RWPE2 (cell line): ENCODE results near the gene AURKAIP1.

Source experiments
- ATAC-seq: fragments of 200-7000 bp; cut with Tn5 transposase; 3 replicates; pipeline ENCODE4 v1.9.1; 2021; ENCODE audit warnings: low read depth
- DNase-seq: peaks from one replicate; pipeline ENCODE4 v3.0.0-alpha.2; 2020; ENCODE audit warnings: low spot score
- H3K27ac ChIP-seq: fragments of 450-650 bp; 2 replicates; pipeline ENCODE4 v1.5.1; 2017; ENCODE audit warnings: mild to moderate bottlenecking; ENCODE audit not compliant: poor library complexity, severe bottlenecking
- H3K27me3 ChIP-seq: fragments of 250-450 bp; sonication (Bioruptor Pico); 2 replicates; pipeline ENCODE4 v1.5.1; 2021; ENCODE audit warnings: mild to moderate bottlenecking, moderate library complexity; ENCODE audit not compliant: insufficient read depth, poor library complexity, severe bottlenecking
- H3K36me3 ChIP-seq: fragments of 250-450 bp; sonication (Bioruptor Pico); 2 replicates; pipeline ENCODE4 v1.5.1; 2020; ENCODE audit warnings: low read depth, mild to moderate bottlenecking, moderate library complexity
- H3K4me1 ChIP-seq: fragments of 250-450 bp; sonication (Bioruptor Pico); 2 replicates; pipeline ENCODE4 v1.5.1; 2021; ENCODE audit warnings: mild to moderate bottlenecking, moderate library complexity; ENCODE audit not compliant: insufficient read depth, poor library complexity, severe bottlenecking
- H3K4me3 ChIP-seq: fragments of 250-450 bp; sonication (Bioruptor Pico); 2 replicates; pipeline ENCODE4 v1.5.1; 2021; ENCODE audit warnings: mild to moderate bottlenecking, moderate library complexity; ENCODE audit not compliant: severe bottlenecking
- H3K9me3 ChIP-seq: fragments of 250-450 bp; sonication (Bioruptor Pico); 2 replicates; pipeline ENCODE4 v1.5.1; 2021; ENCODE audit warnings: mild to moderate bottlenecking, moderate library complexity; ENCODE audit not compliant: severe bottlenecking
- CTCF ChIP-seq: fragments of 450-650 bp; IDR thresholded peaks from one replicate; pipeline ENCODE4 v1.5.1; 2017; ENCODE audit warnings: mild to moderate bottlenecking, moderate library complexity; ENCODE audit not compliant: poor library complexity, severe bottlenecking

AURKAIP1 gene

GRCh38 chr1:1325288-1326074 is 49.5 kb downstream of the AURKAIP1 start:
- Histone ChIP-seq H3K9me3 (no peaks in the 10 kb centered on the region), H3K4me3 (peak overlapping the region; percentile 100), H3K4me1 (no peaks in the 10 kb centered on the region), H3K27me3 (no peaks in the 10 kb centered on the region), H3K36me3 (peaks cover 10% of the 10 kb centered on the region), H3K27ac (peak overlapping the region; percentile 72)
- no peak for DNase-seq
- peak; percentile 16 for ATAC-seq
- TF ChIP-seq CTCF = no peak

GRCh38 chr1:1324524-1325287 is 50.3 kb downstream of the AURKAIP1 start, which contains the start of the genes CPTP and INTS11:
Gene CPTP, plus strand, starts transcription at chr1:1324802. Its CDS starts 2,109 bp downstream, at chr1:1326911.
Gene INTS11, minus strand, starts transcription at chr1:1324660. Its CDS starts 52 bp downstream, at chr1:1324608.
- ATAC-seq (peak; percentile 68), DNase-seq (peak; percentile 94)
- Histone ChIP-seq H3K9me3 (no peaks in the 10 kb centered on the region), H3K4me1 (no peaks in the 10 kb centered on the region), H3K4me3 (peak within 1 kb of the TSS; percentile 100), H3K27ac (peak within 1 kb of the TSS; percentile 72), H3K36me3 (peaks cover 18% of the 10 kb centered on the region), H3K27me3 (no peaks in the 10 kb centered on the region)
- TF ChIP-seq CTCF = no peak

GRCh38 chr1:1324084-1324523 is 50.9 kb downstream of the AURKAIP1 start:
- peak overlapping the region; percentile 72 for H3K27ac ChIP-seq
- peaks cover 24% of the 10 kb centered on the region for H3K36me3 ChIP-seq

More at GRCh38 chr1:1324084-1324523, 50.9 kb downstream of the AURKAIP1 start:
- no peaks in the 10 kb centered on the region for H3K9me3 ChIP-seq
- TF ChIP-seq CTCF = no peak
- no peaks in the 10 kb centered on the region for H3K27me3 ChIP-seq
- peak; percentile 8; the same call in 2 of the 3 replicates for ATAC-seq
- no peaks in the 10 kb centered on the region for H3K4me1 ChIP-seq
- peak overlapping the region; percentile 100 for H3K4me3 ChIP-seq
- no peak for DNase-seq
